ENCODE data around the gene OTUB2.
"Not testable (repeated sequence)": the region's sequence is repeated elsewhere in the genome, so short reads cannot be mapped to it uniquely, and the experiment has no call there.

The OTUB2 gene

GRCh38 chr14:94056579-94057308 is 30.6 kb downstream of the OTUB2 start:
- no peak for DNase-seq (ENCODE audit: low read depth in 2 of 2)

GRCh38 chr14:94058128-94058673 is 32.1 kb downstream of the OTUB2 start:
- no peak for DNase-seq (ENCODE audit: low read depth in 2 of 2)

GRCh38 chr14:94058674-94059138 is 32.6 kb downstream of the OTUB2 start:
- DNase-seq (ENCODE audit: low read depth in 2 of 2) = no peak

GRCh38 chr14:94059998-94060397 is 33.9 kb downstream of the OTUB2 start:
- no peak for DNase-seq (ENCODE audit: low read depth in 2 of 2)

GRCh38 chr14:94062344-94062940 is 36.3 kb downstream of the OTUB2 start:
- DNase-seq (ENCODE audit: low read depth in 2 of 2) = no peak

- no peak for DNase-seq (ENCODE audit: low read depth in 2 of 2)
Observed at GRCh38 chr14:94066089-94066676, 40.0 kb downstream of the OTUB2 start.

GRCh38 chr14:94072076-94072475 is 45.9 kb downstream of the OTUB2 start:
- DNase-seq (ENCODE audit: low read depth in 2 of 2) = not testable (repeated sequence)

- no peak for DNase-seq (ENCODE audit: low read depth in 2 of 2)
Observed at GRCh38 chr14:94074534-94074933, 48.4 kb downstream of the OTUB2 start.

GRCh38 chr14:94075008-94075407 is 48.9 kb downstream of the OTUB2 start:
- no peak for DNase-seq (ENCODE audit: low read depth in 2 of 2)

- no peak for DNase-seq (ENCODE audit: low read depth in 2 of 2)
Observed at GRCh38 chr14:94077111-94077821, 51.1 kb downstream of the OTUB2 start.

- no peak for DNase-seq (ENCODE audit: low read depth in 2 of 2)
Observed at GRCh38 chr14:94077823-94078222, 51.7 kb downstream of the OTUB2 start.

GRCh38 chr14:94079891-94080620 is 53.9 kb downstream of the OTUB2 start:
- DNase-seq (ENCODE audit: low read depth in 2 of 2) = no peak

- peak; percentile 89 to 95 for DNase-seq (ENCODE audit: low read depth in 2 of 2)
Observed at GRCh38 chr14:94080621-94081385, 54.7 kb downstream of the OTUB2 start, which contains the start of the genes DDX24 and IFI27L1. Gene DDX24 (minus strand): TSS chr14:94081202. CDS start chr14:94079742, 1,460 bp downstream. Gene IFI27L1 (plus strand): TSS chr14:94081310. CDS start chr14:94096938, 15,628 bp downstream.

- no peak for DNase-seq (ENCODE audit: low read depth in 2 of 2)
Observed at GRCh38 chr14:94081386-94081820, 55.3 kb downstream of the OTUB2 start.

GRCh38 chr14:94087891-94088290 is 61.8 kb downstream of the OTUB2 start:
- DNase-seq (ENCODE audit: low read depth in 2 of 2) = no peak

GRCh38 chr14:94088516-94088915 is 62.4 kb downstream of the OTUB2 start:
- no peak for DNase-seq (ENCODE audit: low read depth in 2 of 2)

- DNase-seq (ENCODE audit: low read depth in 2 of 2) = no peak
Observed at GRCh38 chr14:94089479-94089878, 63.3 kb downstream of the OTUB2 start.

- no peak for DNase-seq (ENCODE audit: low read depth in 2 of 2)
Observed at GRCh38 chr14:94093418-94093817, 67.3 kb downstream of the OTUB2 start.

GRCh38 chr14:94097091-94097490 is 71.0 kb downstream of the OTUB2 start:
- DNase-seq (ENCODE audit: low read depth in 2 of 2) = no peak

Measured in stimulated activated CD8-positive, alpha-beta memory T cell treated with anti-CD3 and anti-CD28 coated beads, Interleukin-2, amount 100 ng/mL, for 48 hours (primary cell).